ENCODE measurements around the gene ZNF253.
"Not testable (repeated sequence)": the region's sequence is repeated elsewhere in the genome, so short reads cannot be mapped to it uniquely, and the experiment has no call there.

Gene ZNF253

DNA sequence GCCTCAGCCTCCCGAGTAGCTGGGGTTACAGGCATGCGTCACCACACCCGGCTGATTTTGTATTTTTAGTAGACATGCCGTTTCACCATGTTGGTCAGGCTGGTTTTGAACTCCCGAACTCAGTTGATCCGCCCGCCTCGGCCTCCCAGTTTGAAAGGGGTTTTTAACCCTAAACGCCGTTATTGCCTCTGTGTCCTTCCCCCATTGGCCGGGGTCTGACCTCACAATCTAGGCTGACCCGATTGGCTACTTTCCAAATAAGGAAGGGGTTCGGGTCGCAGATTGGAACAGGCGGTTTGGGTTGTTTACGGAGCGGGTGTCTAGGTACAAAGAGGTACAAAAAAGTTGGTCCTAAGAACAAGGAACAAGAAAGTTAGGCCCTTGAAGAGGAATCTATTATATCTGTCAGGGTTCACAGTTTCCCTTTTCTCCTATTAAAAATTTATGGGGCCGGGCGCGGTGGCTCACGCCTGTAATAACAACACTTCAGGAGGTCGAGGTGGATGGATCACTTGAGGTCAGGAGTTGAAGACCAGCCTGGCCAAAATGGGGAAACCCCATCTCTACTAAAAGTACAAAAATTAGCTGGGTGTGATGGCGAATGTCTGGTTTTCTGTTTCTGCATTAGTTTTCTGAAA is 1.0 kb downstream of the ZNF253 start:
- TF ChIP-seq, protein P1, sequence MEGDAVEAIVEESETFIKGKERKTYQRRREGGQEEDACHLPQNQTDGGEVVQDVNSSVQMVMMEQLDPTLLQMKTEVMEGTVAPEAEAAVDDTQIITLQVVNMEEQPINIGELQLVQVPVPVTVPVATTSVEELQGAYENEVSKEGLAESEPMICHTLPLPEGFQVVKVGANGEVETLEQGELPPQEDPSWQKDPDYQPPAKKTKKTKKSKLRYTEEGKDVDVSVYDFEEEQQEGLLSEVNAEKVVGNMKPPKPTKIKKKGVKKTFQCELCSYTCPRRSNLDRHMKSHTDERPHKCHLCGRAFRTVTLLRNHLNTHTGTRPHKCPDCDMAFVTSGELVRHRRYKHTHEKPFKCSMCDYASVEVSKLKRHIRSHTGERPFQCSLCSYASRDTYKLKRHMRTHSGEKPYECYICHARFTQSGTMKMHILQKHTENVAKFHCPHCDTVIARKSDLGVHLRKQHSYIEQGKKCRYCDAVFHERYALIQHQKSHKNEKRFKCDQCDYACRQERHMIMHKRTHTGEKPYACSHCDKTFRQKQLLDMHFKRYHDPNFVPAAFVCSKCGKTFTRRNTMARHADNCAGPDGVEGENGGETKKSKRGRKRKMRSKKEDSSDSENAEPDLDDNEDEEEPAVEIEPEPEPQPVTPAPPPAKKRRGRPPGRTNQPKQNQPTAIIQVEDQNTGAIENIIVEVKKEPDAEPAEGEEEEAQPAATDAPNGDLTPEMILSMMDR (IDR thresholded peaks at IDR 0.05; ENCODE audit: low read depth, low read length): no peak
- peak overlapping the region; percentile 75 for H3K4me3 ChIP-seq (ENCODE audit: low read depth, low read length)

DNA sequence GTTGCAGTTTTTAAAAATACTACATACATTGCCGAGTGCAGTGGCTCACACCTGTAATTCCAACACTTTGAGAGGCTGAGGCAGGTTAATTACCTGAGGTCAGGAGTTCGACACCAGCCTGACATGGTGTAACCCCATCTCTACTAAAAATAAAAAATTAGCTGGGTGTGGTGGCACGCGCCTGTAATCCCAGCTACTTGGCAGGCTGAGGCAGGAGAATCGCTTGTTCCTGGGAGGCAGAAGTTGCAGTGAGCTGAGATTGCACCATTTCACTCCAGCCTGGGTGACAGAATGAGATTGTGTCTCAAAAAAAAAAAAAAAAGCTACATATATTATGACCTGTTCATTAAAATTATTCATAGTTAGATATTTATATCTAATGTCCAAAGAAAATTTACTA is 4.4 kb downstream of the ZNF253 start:
- H3K4me3 ChIP-seq (ENCODE audit: low read depth, low read length): not testable (repeated sequence)

DNA sequence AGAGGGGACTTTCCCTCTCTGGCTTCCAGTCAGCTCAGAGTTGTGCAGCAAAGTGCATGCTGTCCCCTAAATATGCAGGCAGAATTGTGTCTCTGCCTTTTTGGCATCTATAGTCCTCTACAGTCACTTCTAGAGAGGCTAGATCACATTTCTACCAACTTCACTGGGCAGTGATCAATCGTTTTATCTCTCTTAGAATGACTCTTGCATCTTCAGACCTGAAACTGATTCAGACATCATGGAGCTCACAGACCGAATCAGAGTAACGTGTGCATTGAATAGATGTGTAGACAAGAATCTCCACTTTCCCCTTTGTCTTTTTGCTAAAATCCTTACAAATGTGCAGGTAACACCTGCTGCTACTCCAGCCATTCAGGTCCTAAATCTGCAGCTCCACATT is 6.2 kb downstream of the ZNF253 start:
- H3K4me3 ChIP-seq (ENCODE audit: low read depth, low read length): no peak overlapping the region

DNA sequence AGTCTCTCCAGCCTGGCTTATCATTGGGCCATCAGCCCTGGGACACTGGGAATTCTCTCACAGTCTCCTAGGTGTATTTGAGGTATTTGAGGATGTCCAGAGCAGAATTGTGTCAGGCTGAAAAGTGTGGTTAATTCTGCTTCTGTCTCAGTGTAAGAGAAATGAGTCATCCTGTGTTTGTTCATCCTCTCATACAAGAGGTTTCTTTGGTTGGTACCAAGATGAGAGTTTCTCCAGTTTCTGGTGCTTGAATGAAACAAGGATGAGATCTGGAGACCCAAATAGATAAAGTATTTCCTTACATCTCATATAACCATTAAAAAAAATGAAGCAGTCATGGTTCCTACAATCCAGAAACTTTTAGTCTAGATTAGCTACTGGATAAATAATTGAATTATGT is 7.7 kb downstream of the ZNF253 start:
- no peak overlapping the region for H3K4me3 ChIP-seq (ENCODE audit: low read depth, low read length)
- TF ChIP-seq, protein P1 (IDR thresholded peaks at IDR 0.05; ENCODE audit: low read depth, low read length): no peak

More for the DNA sequence above, 6.2 kb downstream of the ZNF253 start:
- TF ChIP-seq, protein P1 (IDR thresholded peaks at IDR 0.05; ENCODE audit: low read depth, low read length): no peak

DNA sequence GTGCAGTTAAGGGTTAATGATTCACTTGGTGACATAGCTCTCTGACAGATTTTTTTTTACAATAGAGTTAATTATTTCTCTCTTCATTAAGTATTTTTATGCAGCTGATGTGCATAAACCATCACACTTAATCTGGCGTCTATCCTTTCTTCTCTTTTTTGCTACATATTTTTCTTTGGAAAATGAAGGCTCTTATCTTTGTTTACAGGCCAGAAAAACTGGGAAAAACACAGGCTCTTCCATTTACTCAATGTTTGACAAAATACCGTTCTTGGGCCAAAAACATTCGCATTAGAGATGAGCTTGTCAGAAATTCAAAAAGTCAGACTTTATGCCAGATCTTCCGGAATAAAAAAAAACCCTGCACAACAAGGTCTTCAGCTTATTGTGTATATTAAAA is 12.0 kb downstream of the ZNF253 start:
- TF ChIP-seq, protein P1 (IDR thresholded peaks at IDR 0.05; ENCODE audit: low read depth, low read length): no peak
- H3K4me3 ChIP-seq (ENCODE audit: low read depth, low read length): no peak overlapping the region

DNA sequence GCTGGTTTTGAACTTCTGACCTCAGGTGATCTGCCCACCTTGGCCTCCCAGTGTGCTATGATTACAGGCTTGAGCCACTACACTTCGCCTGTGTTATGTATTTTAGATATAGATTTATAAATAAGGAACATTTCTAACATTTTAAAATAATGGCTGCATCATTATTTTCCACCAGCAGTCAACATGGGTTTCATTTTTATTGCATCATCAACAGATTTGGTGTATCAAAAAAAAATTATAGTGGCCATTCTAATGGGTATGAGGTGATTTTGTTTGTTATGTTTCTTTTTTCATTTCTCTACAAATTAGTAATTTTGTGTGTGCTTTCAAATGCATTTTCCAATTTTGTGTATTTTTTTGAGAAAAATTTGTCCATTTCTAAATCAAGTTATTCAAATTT is 18.9 kb downstream of the ZNF253 start:
- H3K4me3 ChIP-seq (ENCODE audit: low read depth, low read length): no peak overlapping the region
- TF ChIP-seq, protein P1 (IDR thresholded peaks at IDR 0.05; ENCODE audit: low read depth, low read length): no peak

DNA sequence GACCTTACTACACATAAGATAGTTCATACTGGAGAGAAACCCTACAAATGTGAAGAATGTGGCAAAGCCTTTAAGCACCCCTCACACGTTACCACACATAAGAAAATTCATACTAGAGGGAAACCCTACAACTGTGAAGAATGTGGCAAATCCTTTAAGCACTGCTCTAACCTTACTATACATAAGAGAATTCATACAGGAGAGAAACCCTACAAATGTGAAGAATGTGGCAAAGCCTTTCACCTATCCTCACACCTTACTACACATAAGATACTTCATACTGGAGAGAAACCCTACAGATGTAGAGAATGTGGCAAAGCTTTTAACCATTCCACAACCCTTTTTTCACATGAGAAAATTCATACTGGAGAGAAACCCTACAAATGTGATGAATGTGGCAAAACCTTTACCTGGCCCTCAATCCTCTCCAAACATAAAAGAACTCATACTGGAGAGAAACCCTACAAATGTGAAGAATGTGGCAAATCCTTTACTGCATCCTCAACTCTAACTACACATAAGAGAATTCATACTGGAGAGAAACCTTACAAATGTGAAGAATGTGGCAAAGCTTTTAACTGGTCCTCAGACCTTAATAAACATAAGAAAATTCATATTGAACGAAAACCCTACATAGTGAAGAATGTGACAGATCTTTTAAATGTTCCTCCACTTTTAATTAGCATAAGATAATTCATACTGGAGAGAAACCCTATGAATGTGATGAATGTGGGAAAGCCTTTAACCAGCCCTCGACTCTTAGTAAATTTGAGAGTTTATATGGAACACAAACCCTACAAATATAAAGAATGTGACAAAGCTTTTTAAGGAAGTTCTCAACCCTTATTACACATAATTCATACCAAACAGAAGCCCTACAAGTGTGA is 26.6 kb downstream of the ZNF253 start:
- not testable (repeated sequence) for H3K4me3 ChIP-seq (ENCODE audit: low read depth, low read length)

DNA sequence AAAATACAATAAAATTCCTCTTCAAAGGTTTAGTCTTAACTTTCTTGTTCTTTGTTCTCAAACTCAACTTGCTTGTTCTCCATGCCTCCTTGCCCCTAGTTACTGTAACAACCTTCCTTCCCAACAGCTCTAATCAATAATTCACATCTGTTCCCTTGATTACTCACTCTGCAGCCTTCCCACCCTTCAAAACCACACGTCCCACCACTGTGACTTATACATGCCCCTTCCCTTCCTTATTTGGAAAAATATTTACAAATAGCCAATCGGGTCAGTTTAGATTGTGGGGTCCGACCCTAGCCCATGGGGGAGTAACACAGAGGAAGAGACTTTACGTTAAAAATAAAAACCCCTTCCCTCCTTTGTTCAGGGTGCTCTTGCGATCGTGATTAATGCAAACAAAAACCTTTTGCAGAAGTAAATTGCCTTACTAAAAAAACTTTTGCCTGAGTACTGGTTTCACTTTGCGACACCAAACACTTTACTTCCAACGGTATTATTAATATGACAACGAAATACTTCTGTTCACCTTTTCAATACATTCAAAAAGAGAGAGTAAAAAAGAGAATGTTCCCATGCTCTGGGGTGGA is 34.6 kb downstream of the ZNF253 start:
- TF ChIP-seq, protein P1 (IDR thresholded peaks at IDR 0.05; ENCODE audit: low read depth, low read length): no peak
- H3K4me3 ChIP-seq (ENCODE audit: low read depth, low read length): peak overlapping the region; percentile 90

All from WI38 (cell line).